Mesenchymal stem cell (in vitro differentiated cells and primary cell): ENCODE measurements around the gene UGT1A4.

ENCODE experiments used
- DNase-seq: peaks from one replicate; pipeline ENCODE4 v3.0.0-alpha.2; 2013
- H2AFZ ChIP-seq: one replicate; pipeline ENCODE4 v1.6.1; 2013; ENCODE audit warnings: low read depth, mild to moderate bottlenecking, control low read depth, inconsistent platforms, low read length, moderate library complexity
- H2AK5ac ChIP-seq: 2 replicates; pipeline ENCODE4 v1.6.1; 2013; ENCODE audit warnings: low read length, moderate library complexity, mild to moderate bottlenecking, inconsistent platforms; ENCODE audit not compliant: severe bottlenecking
- H2BK120ac ChIP-seq: one replicate; pipeline ENCODE4 v1.6.1; 2013; ENCODE audit warnings: low read depth, mild to moderate bottlenecking, inconsistent platforms, low read length, moderate library complexity
- H2BK12ac ChIP-seq, 2 experiments: one replicate each; pipeline ENCODE4 v1.6.1; 2013; ENCODE audit warnings: inconsistent platforms in 2 of 2, low read length in 2 of 2, mild to moderate bottlenecking in 2 of 2, moderate library complexity in 2 of 2, control low read depth in 1 of 2
- H2BK15ac ChIP-seq: one replicate; pipeline ENCODE4 v1.6.1; 2013; ENCODE audit warnings: mild to moderate bottlenecking, low read depth, inconsistent platforms; ENCODE audit not compliant: poor library complexity, severe bottlenecking
- H2BK5ac ChIP-seq: 2 replicates; pipeline ENCODE4 v1.6.1; 2013; ENCODE audit warnings: low read depth, mild to moderate bottlenecking, low read length, control low read depth, inconsistent platforms; ENCODE audit not compliant: poor library complexity, severe bottlenecking
- H3K14ac ChIP-seq, 2 experiments: one replicate each; pipeline ENCODE4 v1.6.1; 2013; ENCODE audit warnings: inconsistent platforms in 2 of 2, low read length in 2 of 2, control low read depth in 1 of 2, mild to moderate bottlenecking in 1 of 2, moderate library complexity in 1 of 2
- H3K18ac ChIP-seq, 2 experiments: one replicate each; pipeline ENCODE4 v1.6.1; 2013; ENCODE audit warnings: inconsistent platforms in 2 of 2, low read length in 2 of 2, control low read depth in 1 of 2, low read depth in 1 of 2, mild to moderate bottlenecking in 1 of 2
- H3K23ac ChIP-seq, 2 experiments: one replicate each; pipeline ENCODE4 v1.6.1; 2013; ENCODE audit warnings: inconsistent platforms in 2 of 2, low read length in 2 of 2, mild to moderate bottlenecking in 2 of 2, moderate library complexity in 2 of 2, control low read depth in 1 of 2
- H3K27ac ChIP-seq: 2 replicates; pipeline ENCODE4 v1.5.1; 2013; ENCODE audit warnings: mild to moderate bottlenecking, moderate library complexity, low read length, control low read depth, inconsistent platforms; ENCODE audit not compliant: poor library complexity, severe bottlenecking
- H3K27me3 ChIP-seq, 2 experiments: 2 replicates each; pipeline versions ENCODE4 v1.6.1 to v1.7.0; 2013; ENCODE audit warnings: low read length in 2 of 2, mild to moderate bottlenecking in 2 of 2, moderate library complexity in 2 of 2, control low read depth in 1 of 2, inconsistent platforms in 1 of 2; ENCODE audit not compliant: control insufficient read depth in 1 of 2, insufficient read depth in 1 of 2
- H3K36me3 ChIP-seq, 2 experiments: 2 replicates each; pipeline versions ENCODE4 v1.6.1 to v1.7.0; 2013; ENCODE audit warnings: low read length in 2 of 2, control low read depth in 1 of 2, inconsistent platforms in 1 of 2, low read depth in 1 of 2, mild to moderate bottlenecking in 1 of 2; ENCODE audit not compliant: insufficient read depth in 2 of 2, control insufficient read depth in 1 of 2
- H3K4ac ChIP-seq, 2 experiments: one replicate each; pipeline ENCODE4 v1.6.1; 2013; ENCODE audit warnings: inconsistent platforms in 2 of 2, low read length in 2 of 2, mild to moderate bottlenecking in 2 of 2, moderate library complexity in 2 of 2, control low read depth in 1 of 2, low read depth in 1 of 2
- H3K4me1 ChIP-seq: 2 replicates; pipeline ENCODE4 v1.6.1; 2013; ENCODE audit warnings: low read depth, low read length, control low read depth; ENCODE audit not compliant: control insufficient read depth, insufficient read depth
- H3K4me2 ChIP-seq: 2 replicates; pipeline ENCODE4 v1.6.1; 2013; ENCODE audit warnings: low read length, mild to moderate bottlenecking, inconsistent platforms; ENCODE audit not compliant: poor library complexity, severe bottlenecking
- H3K4me3 ChIP-seq, 2 experiments: 2 replicates each; pipeline versions ENCODE4 v1.5.1 to v1.7.0; 2013; ENCODE audit warnings: low read length in 2 of 2, mild to moderate bottlenecking in 2 of 2, control low read depth in 1 of 2, low read depth in 1 of 2; ENCODE audit not compliant: insufficient read depth in 1 of 2
- H3K79me1 ChIP-seq: replicated peaks from 2 replicates; pipeline ENCODE4 v1.6.1; 2013; ENCODE audit warnings: mild to moderate bottlenecking, control low read depth, low read length, inconsistent platforms; ENCODE audit not compliant: poor library complexity, severe bottlenecking
- H3K9ac ChIP-seq: 2 replicates; pipeline ENCODE4 v1.7.0; 2013; ENCODE audit warnings: mild to moderate bottlenecking, low read length, moderate library complexity
- H3K9me3 ChIP-seq: 2 replicates; pipeline ENCODE4 v1.7.0; 2013; ENCODE audit warnings: mild to moderate bottlenecking, low read length; ENCODE audit not compliant: control insufficient read depth
- H4K8ac ChIP-seq: one replicate; pipeline ENCODE4 v1.6.1; 2013; ENCODE audit warnings: inconsistent platforms, mild to moderate bottlenecking, low read length, moderate library complexity
- H4K91ac ChIP-seq: one replicate; pipeline ENCODE4 v1.6.1; 2013; ENCODE audit warnings: mild to moderate bottlenecking, low read length, inconsistent platforms
- WGBS: methylation state at CpG from one replicate; pipeline ENCODE4 v1.1.7; 2013; ENCODE audit warnings: mixed read lengths; 5-methylcytosine and 5-hydroxymethylcytosine counted together

UGT1A4 gene

GRCh38 chr2:233764264-233764663 lies 45.7 kb downstream of the UGT1A4 start:
- Histone ChIP-seq H3K79me1 (no peaks in the 10 kb centered on the region), H3K4me3 (no peak overlapping the region), H3K23ac (no peak overlapping the region), H2BK120ac (no peak overlapping the region), H3K18ac (no peak overlapping the region), H3K27me3 (peaks cover 7 to 21% of the 10 kb centered on the region in 2 experiments), H3K4me2 (no peak overlapping the region), H3K9me3 (no peaks in the 10 kb centered on the region), H3K4ac (no peak overlapping the region), H2BK15ac (no peak overlapping the region), H4K8ac (no peak overlapping the region), H3K14ac (no peak overlapping the region), H2AFZ (no peak overlapping the region), H3K4me1 (peaks cover 2% of the 10 kb centered on the region), H2BK5ac (no peak overlapping the region), H2AK5ac (no peak overlapping the region), H2BK12ac (no peak overlapping the region), H3K9ac (peak overlapping the region; percentile 28), H3K27ac (no peak overlapping the region), H4K91ac (no peak overlapping the region), H3K36me3 (no peaks in the 10 kb centered on the region)
- WGBS = 59% methylated on average over 7 of the region's 7 CpGs
- peak; percentile 13 for DNase-seq

GRCh38 chr2:233764761-233765160 lies 46.2 kb downstream of the UGT1A4 start:
- H4K91ac ChIP-seq = no peak overlapping the region
- no peak overlapping the region for H2BK12ac ChIP-seq
- H3K36me3 ChIP-seq = no peaks in the 10 kb centered on the region
- H3K4me3 ChIP-seq = no peak overlapping the region
- WGBS = 37% methylated on average over 3 of the region's 3 CpGs
- peaks cover 2% of the 10 kb centered on the region for H3K4me1 ChIP-seq
- no peaks in the 10 kb centered on the region for H3K9me3 ChIP-seq
- H2AFZ ChIP-seq = no peak overlapping the region
- no peak overlapping the region for H3K23ac ChIP-seq
- no peak overlapping the region for H2BK120ac ChIP-seq
- H3K4me2 ChIP-seq = no peak overlapping the region
- no peak overlapping the region for H3K4ac ChIP-seq
- DNase-seq = no peak
- H2BK15ac ChIP-seq = no peak overlapping the region
- no peak overlapping the region for H3K14ac ChIP-seq
- no peak overlapping the region for H3K27ac ChIP-seq
- no peak overlapping the region for H4K8ac ChIP-seq
- no peaks in the 10 kb centered on the region for H3K79me1 ChIP-seq
- peak overlapping the region; percentile 28 for H3K9ac ChIP-seq
- H2AK5ac ChIP-seq = no peak overlapping the region
- H3K18ac ChIP-seq = no peak overlapping the region
- no peak overlapping the region for H2BK5ac ChIP-seq
- H3K27me3 ChIP-seq = peaks cover 9 to 21% of the 10 kb centered on the region in 2 experiments

GRCh38 chr2:233766416-233766815 lies 47.9 kb downstream of the UGT1A4 start:
- Histone ChIP-seq H3K79me1 (no peaks in the 10 kb centered on the region), H3K27me3 (peaks cover 9 to 21% of the 10 kb centered on the region in 2 experiments), H3K27ac (no peak overlapping the region), H2BK5ac (no peak overlapping the region), H2AK5ac (no peak overlapping the region), H3K9ac (no peak overlapping the region), H3K18ac (no peak overlapping the region), H2BK120ac (no peak overlapping the region), H3K4me2 (no peak overlapping the region), H3K4me1 (peaks cover 2% of the 10 kb centered on the region), H3K36me3 (no peaks in the 10 kb centered on the region), H4K91ac (peak overlapping the region; percentile 25), H4K8ac (no peak overlapping the region), H3K9me3 (no peaks in the 10 kb centered on the region), H3K4me3 (no peak overlapping the region), H2BK12ac (no peak overlapping the region), H3K23ac (no peak overlapping the region), H3K4ac (no peak overlapping the region), H2BK15ac (no peak overlapping the region), H3K14ac (no peak overlapping the region), H2AFZ (no peak overlapping the region)
- DNase-seq = no peak
- 40% methylated on average over 3 of the region's 4 CpGs for WGBS

GRCh38 chr2:233768076-233768475 lies 49.5 kb downstream of the UGT1A4 start:
- Histone ChIP-seq H3K4me1 (peaks cover 2% of the 10 kb centered on the region), H2BK15ac (no peak overlapping the region), H3K18ac (no peak overlapping the region), H3K9me3 (no peaks in the 10 kb centered on the region), H2BK120ac (no peak overlapping the region), H3K23ac (no peak overlapping the region), H4K91ac (no peak overlapping the region), H4K8ac (no peak overlapping the region), H3K79me1 (no peaks in the 10 kb centered on the region), H3K14ac (no peak overlapping the region), H2BK12ac (no peak overlapping the region), H2BK5ac (no peak overlapping the region), H3K27ac (no peak overlapping the region), H3K36me3 (no peaks in the 10 kb centered on the region), H2AFZ (no peak overlapping the region), H3K27me3 (peaks cover 9 to 21% of the 10 kb centered on the region in 2 experiments), H3K4ac (no peak overlapping the region), H3K9ac (no peak overlapping the region), H3K4me2 (no peak overlapping the region), H3K4me3 (no peak overlapping the region), H2AK5ac (no peak overlapping the region)
- no peak for DNase-seq
- 78% methylated on average over 4 of the region's 4 CpGs for WGBS
